OCI-LY1 (cell line): ENCODE measurements around the gene MAGI2.

Experiments
- CTCF ChIP-seq: fragments of 200-600 bp; sonication (generic), shearing (Covaris generic); IDR thresholded peaks from 2 replicates; pipeline ENCODE4 v1.5.1; 2017; ENCODE audit warnings: mild to moderate bottlenecking, antibody characterized with exemption, low read length, moderate library complexity, mixed read lengths
- EZH2 ChIP-seq: fragments of 200-600 bp; sonication (generic), shearing (Covaris generic); IDR thresholded peaks from 2 replicates; pipeline ENCODE4 v1.8.0; 2017; ENCODE audit warnings: borderline replicate concordance, mixed run types, mild to moderate bottlenecking, antibody characterized with exemption, low read length, moderate library complexity, mixed read lengths

DNA sequence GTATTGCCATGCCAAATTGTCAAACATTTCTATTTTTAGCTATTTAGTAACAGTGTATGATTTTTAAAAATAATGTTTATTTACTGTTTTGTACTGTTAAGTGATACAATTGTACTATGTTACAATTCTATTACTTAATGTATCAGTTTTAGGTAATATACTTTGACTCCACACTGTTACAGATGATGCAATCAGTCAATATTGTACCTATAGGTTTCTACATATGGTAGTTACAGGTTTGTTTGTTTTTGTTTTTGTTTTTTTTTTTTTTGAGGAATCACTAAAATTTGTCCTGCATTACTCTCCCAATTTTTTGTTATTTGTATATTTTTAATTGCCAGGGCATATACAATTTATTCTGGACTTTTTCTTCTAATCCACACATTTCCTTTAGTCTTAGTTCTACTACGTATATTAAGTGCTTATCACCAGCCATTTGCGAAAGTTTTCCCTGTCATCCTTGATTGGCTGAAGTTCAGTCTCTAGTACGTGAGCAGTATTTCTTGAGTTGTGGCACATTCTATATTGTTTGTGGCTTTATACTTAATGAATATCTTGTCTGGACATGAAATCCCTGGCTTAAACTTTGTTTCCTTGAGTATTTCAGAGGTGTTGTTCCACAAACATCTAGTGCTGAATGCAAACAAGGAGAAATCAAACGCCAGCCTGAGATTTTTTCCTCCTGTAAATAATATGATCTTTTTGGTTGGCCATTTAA is 114.1 kb downstream of the MAGI2 start:
- TF ChIP-seq CTCF (no peak), EZH2 (no peak)
